Gastrocnemius medialis (tissue), 4 donors: ENCODE measurements around the gene HOXA6.

ENCODE experiments used
- POLR2A ChIP-seq, 2 donors: fragments of 450-650 bp; IDR thresholded peaks; one replicate each; pipeline ENCODE4 v1.6.1; 2017; ENCODE audit warnings: antibody characterized with exemption in 2 of 2, mild to moderate bottlenecking in 2 of 2, moderate library complexity in 2 of 2
- TF ChIP-seq, protein P1 (sequence below), 5 experiments: fragments of 450-650 bp in 3 of 5; fragments of 200-600 bp in 2 of 5; sonication (generic) in 2 of 5; IDR thresholded peaks in 4 of 5; conservative IDR thresholded peaks in 1 of 5; 1 replicate in 4 of 5; 2 replicates in 1 of 5; pipeline ENCODE4 v1.5.1; 2016 to 2019; ENCODE audit warnings: antibody characterized with exemption in 5 of 5, mild to moderate bottlenecking in 3 of 5, moderate library complexity in 3 of 5

GRCh38 chr7:27112361-27112760 is 35.2 kb downstream of the HOXA6 start:
- no peak for TF ChIP-seq POLR2A (IDR thresholded peaks at IDR 0.05)
- TF ChIP-seq, protein P1, sequence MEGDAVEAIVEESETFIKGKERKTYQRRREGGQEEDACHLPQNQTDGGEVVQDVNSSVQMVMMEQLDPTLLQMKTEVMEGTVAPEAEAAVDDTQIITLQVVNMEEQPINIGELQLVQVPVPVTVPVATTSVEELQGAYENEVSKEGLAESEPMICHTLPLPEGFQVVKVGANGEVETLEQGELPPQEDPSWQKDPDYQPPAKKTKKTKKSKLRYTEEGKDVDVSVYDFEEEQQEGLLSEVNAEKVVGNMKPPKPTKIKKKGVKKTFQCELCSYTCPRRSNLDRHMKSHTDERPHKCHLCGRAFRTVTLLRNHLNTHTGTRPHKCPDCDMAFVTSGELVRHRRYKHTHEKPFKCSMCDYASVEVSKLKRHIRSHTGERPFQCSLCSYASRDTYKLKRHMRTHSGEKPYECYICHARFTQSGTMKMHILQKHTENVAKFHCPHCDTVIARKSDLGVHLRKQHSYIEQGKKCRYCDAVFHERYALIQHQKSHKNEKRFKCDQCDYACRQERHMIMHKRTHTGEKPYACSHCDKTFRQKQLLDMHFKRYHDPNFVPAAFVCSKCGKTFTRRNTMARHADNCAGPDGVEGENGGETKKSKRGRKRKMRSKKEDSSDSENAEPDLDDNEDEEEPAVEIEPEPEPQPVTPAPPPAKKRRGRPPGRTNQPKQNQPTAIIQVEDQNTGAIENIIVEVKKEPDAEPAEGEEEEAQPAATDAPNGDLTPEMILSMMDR (IDR thresholded peaks at IDR 0.05 in 4 of 5, conservative IDR thresholded peaks at IDR 0.05 in 1 of 5): no peak
